Hematopoietic multipotent progenitor cell treated with erythropoietin and hydrocortisone succinate and interleukin-3 and kit ligand, for 8 days (in vitro differentiated cells): Measurements from ENCODE around the gene IGF1R.
A peak's percentile ranks its signal among the peaks of the same experiment; 100 is the strongest.

ENCODE experiments used
- DNase-seq: peaks from one replicate; pipeline ENCODE4 v3.0.0-alpha.2; 2015

Gene IGF1R

GRCh38 chr15:98728082-98728810, 79.9 kb downstream of the IGF1R start:
- no peak for DNase-seq

DNA sequence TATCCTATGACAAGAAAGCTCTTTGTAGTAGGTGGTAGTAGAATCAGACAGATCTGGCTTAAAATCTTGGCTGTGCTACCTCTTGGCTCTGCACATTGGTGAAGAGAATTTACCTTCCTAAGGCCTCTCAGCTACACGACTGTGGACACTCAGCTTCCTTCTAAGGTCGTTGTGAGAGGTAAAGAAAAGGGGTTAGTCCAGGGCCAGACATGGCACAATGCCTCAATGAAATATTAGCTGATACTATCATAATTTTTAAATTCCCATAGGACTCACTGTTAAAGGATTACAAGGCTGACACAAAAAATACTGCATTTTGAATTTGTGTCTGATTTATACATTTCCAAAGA, 80.4 kb downstream of the IGF1R start:
- DNase-seq = no peak

DNA sequence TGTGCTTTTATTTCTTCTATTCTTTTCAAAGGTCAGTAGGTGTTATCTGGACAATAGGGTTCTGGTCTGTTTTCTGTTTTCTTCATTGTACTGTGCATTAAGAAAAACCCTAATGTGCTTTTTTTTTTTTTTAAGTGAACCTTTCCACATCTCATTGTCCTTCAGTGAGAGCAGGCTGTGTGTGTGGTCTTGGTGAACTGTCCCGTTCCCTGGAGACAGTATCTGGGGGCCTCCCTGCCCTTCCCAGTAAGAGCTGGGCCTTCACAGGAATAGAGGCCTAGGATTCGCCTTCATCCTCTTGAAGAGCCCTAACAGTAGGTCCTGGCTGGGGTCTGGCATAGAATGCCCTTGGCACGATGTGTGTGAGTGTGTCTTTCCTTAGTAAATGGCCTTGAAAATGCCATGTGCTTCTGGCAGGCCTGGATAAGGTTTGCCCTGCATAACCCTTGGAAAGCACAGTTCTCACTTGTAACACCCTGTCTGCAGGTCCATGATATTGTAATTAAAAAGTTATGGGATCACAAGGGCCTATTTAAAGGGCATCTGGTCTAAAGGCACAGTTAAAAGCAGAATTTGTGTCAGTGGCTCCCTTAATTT, 81.2 kb downstream of the IGF1R start:
- peak; percentile 44 for DNase-seq

GRCh38 chr15:98730860-98731711, 82.7 kb downstream of the IGF1R start:
- no peak for DNase-seq

DNA sequence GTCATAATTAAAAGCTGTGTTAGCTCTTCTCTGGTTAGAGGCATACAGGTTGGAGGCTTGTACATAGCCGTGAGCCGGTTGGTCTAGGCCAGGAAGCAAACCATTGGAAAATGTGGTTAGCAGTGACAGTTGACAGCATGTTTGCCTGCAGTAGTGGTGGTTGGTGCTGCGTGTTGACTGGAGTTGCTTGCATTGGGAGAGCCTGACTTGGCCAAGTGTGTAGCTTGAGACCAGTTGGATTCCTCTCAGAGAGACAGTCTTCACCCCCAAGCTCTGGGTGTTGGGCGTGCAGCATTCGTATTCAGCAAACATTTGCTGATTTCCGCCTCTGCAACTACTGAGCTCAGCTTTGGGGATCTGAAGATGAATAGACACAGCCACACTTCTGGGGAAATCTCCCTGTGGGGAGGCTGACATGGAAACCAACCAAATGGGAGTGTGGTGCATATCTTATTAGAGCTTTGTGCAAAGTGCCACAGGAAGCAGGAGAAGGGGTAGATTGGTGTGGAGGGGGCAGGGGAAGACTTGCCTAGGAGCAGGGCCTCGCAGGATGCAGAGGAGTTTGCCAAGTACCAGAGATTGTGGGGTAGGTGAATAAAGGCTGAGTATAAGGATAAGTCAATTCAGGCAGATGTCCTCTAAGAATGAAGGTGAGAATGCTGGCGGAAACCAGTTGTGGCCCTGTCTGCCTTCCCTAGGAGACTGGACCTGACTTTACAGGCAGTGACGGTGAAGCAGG, 83.5 kb downstream of the IGF1R start:
- DNase-seq = peak; percentile 37

DNA sequence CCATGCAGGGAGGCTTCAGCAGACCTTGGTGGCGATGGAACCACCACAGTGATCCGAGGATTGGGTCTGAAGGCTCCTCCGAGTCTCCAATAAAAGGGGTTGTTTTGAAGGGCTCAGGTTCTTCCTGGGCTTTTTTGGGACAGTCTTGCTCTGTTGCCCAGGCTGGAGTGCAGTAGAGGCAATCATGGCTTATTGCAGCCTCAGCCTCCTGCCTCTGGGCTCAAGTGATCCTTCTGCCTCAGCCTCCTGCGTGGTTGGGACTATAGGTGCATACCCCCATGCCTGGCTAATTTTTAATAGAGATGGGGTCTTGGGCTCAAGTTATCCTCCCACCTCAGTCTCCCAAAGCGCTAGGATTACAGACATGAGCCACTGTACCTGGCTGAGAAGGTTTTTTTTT, 84.8 kb downstream of the IGF1R start:
- no peak for DNase-seq

GRCh38 chr15:98734466-98735199, 86.3 kb downstream of the IGF1R start:
- DNase-seq = peak; percentile 30

GRCh38 chr15:98735304-98735703, 87.0 kb downstream of the IGF1R start:
- no peak for DNase-seq

- DNase-seq = no peak
Observed at GRCh38 chr15:98735895-98736617, 87.7 kb downstream of the IGF1R start.

DNA sequence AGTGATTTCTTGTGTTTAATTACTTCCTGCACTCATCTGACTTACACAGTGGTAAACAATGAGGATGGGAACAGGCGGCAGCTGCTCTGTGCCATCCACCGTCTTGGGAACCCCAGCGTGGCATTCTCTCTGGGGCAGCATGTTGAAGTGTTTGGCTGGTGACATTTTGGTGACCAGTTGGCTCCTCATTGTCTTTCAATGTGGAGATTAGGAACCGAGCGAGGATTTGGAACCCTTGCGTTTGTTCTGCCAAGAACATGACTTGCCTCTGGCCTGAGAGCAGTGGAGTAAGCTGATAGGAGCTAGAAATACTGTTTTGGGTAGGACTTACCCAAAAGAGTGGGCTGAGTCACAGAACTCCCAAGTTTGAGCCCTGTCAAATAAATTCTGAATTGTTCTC, 88.8 kb downstream of the IGF1R start:
- no peak for DNase-seq

- DNase-seq = peak; percentile 39
Observed at GRCh38 chr15:98737721-98738120, 89.4 kb downstream of the IGF1R start.

DNA sequence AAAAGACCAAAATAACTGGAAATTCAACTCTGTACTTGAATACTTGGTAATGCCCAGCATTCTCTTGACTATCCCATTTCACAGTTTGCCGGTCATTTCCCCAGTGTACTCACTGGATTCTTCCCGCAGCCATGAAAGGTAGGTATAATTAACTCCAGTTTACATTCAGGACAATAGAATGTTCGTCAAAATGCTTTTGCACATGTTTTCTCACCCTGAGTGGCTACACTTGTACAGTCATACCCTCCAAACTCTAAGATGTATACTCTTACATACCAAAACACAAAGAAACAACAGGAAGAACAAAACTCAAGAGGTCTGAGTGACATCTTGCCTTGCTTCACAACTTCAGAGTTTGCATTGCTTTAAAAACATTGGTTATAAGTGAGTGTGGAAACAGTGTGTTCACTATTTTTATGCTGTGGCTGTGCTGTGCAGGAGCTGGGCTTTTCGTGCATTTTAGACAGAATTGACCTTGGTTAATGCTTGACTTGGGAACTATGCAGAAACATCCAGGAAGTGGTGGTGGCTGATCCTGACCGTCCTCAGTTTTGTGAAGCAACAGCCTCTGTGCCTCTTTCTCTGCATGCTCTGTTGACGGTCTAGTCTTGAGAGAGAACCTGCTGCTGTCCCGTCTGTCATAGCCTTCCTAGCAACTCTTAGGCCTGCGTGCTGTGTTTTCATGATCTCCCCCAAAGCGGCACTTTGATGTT, 90.5 kb downstream of the IGF1R start:
- DNase-seq = no peak

- DNase-seq = no peak
Observed at GRCh38 chr15:98740295-98740694, 92.0 kb downstream of the IGF1R start.

- no peak for DNase-seq
Observed at GRCh38 chr15:98740963-98741362, 92.6 kb downstream of the IGF1R start.

DNA sequence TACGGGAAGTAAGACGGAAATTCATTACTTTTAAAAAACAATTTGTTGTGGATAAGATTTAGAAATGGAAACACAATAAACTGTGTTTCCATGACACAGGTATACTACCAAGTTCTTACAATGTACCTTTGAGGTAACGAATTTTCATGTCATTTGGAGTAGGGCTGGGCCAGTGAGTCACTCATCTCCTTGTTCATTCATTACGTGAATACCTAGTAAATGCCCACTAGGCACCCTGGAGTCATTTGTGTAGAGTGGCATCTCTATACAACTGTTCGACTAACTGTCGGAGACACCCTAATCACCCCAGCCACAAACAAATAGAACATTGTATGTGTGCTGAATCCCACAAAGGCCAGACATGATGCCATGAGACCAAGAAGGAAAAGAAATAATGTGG, 94.8 kb downstream of the IGF1R start:
- DNase-seq = no peak

- no peak for DNase-seq
Observed at GRCh38 chr15:98744506-98744905, 96.2 kb downstream of the IGF1R start.

DNA sequence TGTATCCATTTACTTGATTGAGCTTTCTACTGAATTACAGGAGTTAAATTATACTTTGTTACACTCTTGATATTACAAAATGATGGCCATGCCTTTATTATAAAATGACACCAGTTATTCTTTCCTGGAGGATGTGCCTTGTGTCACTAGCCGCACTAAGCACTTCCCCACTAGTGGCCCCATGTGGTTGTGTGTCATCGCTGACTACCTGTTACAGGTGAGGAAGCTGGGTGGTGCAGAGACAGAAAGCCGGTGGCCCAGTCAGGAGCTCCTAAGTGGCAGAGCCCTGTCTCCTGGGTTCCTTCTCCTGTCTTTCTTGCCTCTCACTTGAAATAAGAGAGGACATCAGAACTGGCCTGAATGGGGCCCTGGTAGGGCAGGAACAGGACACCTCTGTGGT, 96.8 kb downstream of the IGF1R start:
- no peak for DNase-seq

DNA sequence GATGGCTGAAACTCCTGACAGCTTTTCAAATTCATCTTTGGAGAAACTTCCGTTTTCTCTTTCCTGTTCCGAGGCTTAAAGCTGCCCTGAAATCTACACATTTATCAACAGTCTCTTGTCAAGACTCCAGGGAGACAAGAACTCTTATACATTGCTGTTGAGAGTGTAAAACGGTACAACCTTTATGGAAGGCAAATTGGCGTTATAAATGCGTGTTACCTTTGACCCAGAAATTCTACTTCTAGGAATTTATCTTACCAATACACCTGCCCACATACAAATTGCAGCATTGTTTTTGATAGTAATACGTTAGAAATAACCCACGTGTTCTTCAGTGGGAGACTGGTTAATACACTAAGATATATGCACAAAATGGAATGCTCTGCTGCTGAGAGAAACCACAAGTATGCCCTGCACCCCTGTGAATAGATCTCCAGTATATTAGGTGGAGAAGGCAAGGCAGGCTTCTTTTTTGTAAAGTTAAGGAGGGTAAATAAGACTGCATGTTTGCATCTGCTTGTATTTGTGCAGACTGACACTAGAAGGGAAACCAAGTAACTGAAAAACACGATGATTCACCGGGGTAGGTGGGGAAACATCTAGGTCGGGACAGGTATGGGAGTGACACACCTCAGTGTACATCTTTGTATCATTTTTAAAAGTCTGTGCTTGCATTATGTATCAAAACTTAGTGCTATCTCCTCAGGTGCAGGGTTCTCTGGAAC, 97.5 kb downstream of the IGF1R start:
- peak; percentile 58 for DNase-seq

- DNase-seq = no peak
Observed at GRCh38 chr15:98746375-98747155, 98.2 kb downstream of the IGF1R start.

DNA sequence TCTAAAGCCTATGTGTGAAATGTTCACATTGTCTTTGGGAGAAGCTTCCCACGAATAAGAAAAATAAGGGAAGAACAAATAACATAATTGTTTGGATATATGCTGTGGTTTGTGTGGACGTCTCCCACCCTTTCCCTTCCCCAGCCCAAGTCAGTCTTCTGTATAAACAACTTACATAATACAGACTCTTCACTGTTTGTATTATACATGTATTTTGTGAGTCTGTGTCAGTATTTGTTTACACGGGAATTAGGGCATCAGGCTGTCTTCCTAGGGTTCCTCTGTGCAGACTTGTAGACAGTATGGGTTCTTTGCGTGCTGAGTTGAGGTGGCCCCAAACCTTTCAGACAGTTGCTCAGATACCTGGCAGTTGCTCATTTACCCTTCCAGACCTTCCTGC, 103.4 kb downstream of the IGF1R start:
- DNase-seq = no peak
